Measurements from ENCODE around the gene DIP2A.

Gene DIP2A

GRCh38 chr21:46603228-46603627, 144.5 kb downstream of the DIP2A start:
- no peak overlapping the region for H3K4me3 ChIP-seq (ENCODE audit: low read depth, low read length)
- no peak for DNase-seq (ENCODE audit: low read depth)

DNA sequence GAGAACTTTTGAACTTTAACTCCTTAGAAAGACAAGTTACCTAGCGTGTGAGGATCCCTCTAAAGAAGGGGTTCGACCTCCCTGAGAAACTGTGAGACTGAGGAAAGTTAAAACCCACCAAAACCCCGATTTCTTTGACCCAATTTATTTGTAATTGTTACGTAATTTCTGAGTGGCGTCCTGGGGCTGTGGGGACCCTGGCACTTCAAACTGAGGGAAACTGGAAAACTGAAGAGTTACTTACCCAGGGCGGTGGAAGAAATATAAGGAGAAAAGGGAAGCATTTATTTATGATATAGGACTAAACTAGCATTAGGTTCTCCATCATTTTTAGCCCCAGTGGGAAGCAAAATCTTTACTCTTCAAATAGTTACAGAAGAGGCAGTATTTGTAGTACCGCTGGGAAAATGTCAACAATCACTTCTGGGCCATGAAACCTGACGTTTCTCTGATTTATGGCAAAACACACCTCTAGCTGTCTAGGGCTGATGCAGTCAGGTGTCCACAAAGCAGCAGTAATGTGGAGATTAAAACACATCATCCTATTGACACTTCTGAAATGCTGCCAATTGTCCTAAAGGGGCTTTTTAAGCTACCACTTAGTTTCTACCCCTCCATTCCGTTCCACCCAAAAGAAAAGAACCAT, 145.8 kb downstream of the DIP2A start:
- DNase-seq (ENCODE audit: low read depth): no peak
- no peak overlapping the region for H3K4me3 ChIP-seq (ENCODE audit: low read depth, low read length)

DNA sequence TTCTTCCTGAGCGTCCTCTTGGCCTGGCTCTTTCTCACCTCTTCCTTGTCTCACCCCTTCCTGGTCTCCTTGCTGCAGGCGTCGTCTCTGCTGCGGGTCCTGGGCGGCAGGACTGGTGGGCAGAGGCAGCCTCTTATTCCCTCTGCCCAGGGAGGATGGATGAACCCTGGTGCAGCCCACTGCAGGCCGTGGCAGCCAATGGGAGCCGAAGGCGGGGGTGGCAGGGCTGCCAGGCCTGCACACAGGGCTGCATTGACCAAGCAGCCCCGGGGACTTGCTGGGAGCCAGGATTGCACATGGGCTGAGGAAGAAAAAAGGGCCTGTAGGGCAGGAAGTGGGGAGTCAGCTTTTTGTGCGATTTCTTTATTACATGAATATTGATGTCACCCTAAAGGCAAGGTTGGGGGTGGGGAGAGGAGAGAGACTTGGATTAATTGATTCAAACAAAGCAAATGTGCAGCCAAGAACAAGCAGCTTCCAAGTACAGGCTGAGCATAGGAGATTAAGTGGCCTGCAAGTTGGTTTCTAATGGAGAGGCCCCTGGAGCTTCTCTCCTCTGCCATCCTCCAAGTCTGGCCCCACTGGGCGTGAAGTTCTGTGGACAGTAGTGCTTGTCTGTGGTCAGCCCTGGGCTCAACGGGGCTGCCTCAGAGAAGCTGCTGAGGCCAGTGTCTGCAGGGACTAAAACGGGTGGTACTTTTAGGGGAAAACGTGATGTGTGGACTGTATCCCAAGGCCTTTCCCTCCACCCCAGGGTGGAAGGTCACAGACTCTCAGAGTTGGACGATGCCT, 146.5 kb downstream of the DIP2A start, which contains the start of gene S100B:
S100B (minus strand) TSS at position 108 of the 792 bp plus-strand sequence. CDS start 2,667 bp downstream, outside the sequence.
- peak; percentile 4 for DNase-seq (ENCODE audit: low read depth)
- no peak within 1 kb of the TSS for H3K4me3 ChIP-seq (ENCODE audit: low read depth, low read length)

DNA sequence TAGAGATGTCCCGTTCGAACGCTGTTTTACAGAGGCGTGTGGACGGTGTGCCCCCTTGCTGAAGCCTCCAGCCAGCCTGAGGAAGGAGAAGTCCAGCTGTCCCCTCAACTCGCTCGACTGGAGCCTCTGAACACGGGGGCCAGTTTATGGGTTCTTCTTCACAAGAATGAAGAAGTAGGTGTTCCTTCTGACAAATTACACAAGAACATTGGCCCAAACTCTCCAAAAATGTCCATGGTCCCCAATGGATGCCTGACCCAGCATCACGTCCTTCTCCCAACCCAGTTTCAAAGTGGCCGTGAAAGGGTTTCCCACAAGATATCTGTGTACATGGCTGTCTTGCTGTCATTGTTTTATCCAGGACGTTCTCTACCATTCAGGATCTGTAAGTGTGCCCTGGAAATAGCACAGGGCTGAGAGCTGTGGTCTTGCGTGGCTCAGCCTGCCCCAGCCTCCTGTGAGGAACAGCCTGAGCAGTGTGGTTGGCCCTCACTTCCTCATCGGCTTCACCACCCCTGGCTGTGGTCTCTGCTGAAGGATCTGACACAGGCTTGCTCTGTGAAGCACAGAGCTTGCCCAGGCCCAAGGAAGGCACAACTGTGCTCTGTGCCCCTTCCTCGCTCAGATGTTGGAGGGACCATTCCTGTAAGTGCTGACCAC, 147.2 kb downstream of the DIP2A start:
- no peak for DNase-seq (ENCODE audit: low read depth)
- H3K4me3 ChIP-seq (ENCODE audit: low read depth, low read length): no peak overlapping the region

- H3K4me3 ChIP-seq (ENCODE audit: low read depth, low read length): no peak overlapping the region
- no peak for DNase-seq (ENCODE audit: low read depth)
Measured at GRCh38 chr21:46606427-46606813, 147.7 kb downstream of the DIP2A start.

GRCh38 chr21:46607636-46608035, 148.9 kb downstream of the DIP2A start:
- no peak for DNase-seq (ENCODE audit: low read depth)
- H3K4me3 ChIP-seq (ENCODE audit: low read depth, low read length): no peak overlapping the region

- no peak for DNase-seq (ENCODE audit: low read depth)
- no peak overlapping the region for H3K4me3 ChIP-seq (ENCODE audit: low read depth, low read length)
Measured at GRCh38 chr21:46608672-46609111, 150.0 kb downstream of the DIP2A start.

- H3K4me3 ChIP-seq (ENCODE audit: low read depth, low read length): no peak overlapping the region
- DNase-seq (ENCODE audit: low read depth): peak; percentile 37
Measured at GRCh38 chr21:46610018-46610701, 151.5 kb downstream of the DIP2A start.

DNA sequence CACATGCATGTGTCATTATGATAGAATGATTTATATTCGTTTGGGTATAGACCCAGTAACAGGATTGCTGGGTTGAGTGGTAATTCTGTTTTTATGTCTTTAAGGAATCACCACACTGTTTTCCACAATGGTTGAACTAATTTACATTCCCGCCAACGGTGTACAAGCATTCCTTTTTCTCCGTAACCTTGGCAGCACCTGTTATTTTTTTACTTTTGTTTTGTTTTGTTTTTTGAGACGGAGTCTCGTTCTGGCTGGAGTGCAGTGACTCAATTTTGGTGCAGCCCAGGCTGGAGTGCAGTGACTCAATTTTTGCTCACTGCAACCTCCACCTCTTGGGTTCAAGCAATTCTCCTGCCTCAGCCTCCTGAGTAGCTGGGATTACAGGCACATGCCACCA, 154.7 kb downstream of the DIP2A start:
- no peak overlapping the region for H3K4me3 ChIP-seq (ENCODE audit: low read depth, low read length)
- DNase-seq (ENCODE audit: low read depth): no peak

- no peak overlapping the region for H3K4me3 ChIP-seq (ENCODE audit: low read depth, low read length)
- DNase-seq (ENCODE audit: low read depth): no peak
Measured at GRCh38 chr21:46616050-46616449, 157.4 kb downstream of the DIP2A start.

DNA sequence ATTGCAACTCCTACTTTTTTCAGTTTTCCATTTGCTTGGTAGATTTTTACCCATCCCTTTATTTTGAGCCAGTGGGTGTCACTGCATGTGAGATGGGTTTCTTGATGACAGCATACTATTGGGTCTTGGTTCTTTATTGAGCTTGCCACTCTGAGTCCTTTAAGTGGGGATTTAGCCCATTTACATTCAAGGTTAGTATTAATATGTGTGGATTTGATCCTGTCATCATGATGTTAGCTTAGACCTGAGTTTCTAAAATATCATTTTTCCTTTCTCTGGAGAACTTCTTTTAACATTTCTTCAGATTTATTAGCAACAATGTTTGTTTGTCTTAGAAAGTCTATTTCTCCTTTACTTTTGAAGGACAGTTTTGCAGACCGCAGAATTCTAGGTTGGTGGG, 158.0 kb downstream of the DIP2A start:
- H3K4me3 ChIP-seq (ENCODE audit: low read depth, low read length): no peak overlapping the region
- DNase-seq (ENCODE audit: low read depth): no peak

DNA sequence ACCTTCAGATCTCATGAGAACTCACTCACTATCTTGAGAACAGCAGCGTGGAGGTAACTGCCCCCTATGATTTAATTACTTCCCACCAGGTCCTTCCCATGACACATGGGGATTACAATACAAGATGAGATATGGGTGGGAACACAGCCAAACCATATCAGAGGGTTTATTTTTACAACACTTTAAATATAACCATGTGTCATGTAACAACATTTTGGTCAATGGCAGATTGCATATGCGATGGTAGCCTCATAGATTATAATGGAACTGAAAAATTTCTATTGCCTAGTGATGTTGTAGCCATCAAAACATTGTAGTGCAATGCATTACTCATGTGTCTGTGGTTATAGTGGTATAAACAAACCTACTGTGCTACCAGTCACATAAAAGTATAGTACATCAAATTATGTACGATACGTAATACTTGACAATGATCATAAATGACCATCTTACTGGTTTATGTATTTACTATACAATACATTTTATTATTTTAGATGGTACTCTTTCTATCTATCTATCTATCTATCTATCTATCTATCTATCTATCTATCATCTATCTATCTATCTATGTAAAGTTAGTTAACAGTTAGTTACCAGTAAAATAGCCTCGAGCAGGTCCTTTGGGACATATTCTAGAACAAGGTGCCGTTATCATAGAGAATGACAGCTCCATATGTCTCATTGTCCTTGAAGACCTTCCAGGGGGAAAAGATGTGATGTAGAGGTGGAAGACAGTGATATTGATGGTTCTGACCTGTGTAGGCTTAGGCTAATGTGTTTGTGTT, 158.8 kb downstream of the DIP2A start:
- DNase-seq (ENCODE audit: low read depth): peak; percentile 25
- no peak overlapping the region for H3K4me3 ChIP-seq (ENCODE audit: low read depth, low read length)

- DNase-seq (ENCODE audit: low read depth): no peak
- H3K4me3 ChIP-seq (ENCODE audit: low read depth, low read length): no peak overlapping the region
Measured at GRCh38 chr21:46618738-46619379, 160.2 kb downstream of the DIP2A start.
